Measurements from ENCODE around the gene NRP2.

- no peak for TF ChIP-seq CTCF (IDR thresholded peaks at IDR 0.05; ENCODE audit: poor library complexity)
- no peak for TF ChIP-seq EZH2phosphoT487 (IDR thresholded peaks at IDR 0.05; ENCODE audit: low read depth, severe bottlenecking, unreplicated experiment)
- TF ChIP-seq EZH2 (IDR thresholded peaks at IDR 0.05; ENCODE audit: borderline replicate concordance), result no peak
These were observed 64.1 kb downstream of the NRP2 start for GRCh38 chr2:205746420-205746785.
